Measurements from ENCODE around the gene PTX3.
A peak's percentile ranks its signal among the peaks of the same experiment; 100 is the strongest.

Gene PTX3

DNA sequence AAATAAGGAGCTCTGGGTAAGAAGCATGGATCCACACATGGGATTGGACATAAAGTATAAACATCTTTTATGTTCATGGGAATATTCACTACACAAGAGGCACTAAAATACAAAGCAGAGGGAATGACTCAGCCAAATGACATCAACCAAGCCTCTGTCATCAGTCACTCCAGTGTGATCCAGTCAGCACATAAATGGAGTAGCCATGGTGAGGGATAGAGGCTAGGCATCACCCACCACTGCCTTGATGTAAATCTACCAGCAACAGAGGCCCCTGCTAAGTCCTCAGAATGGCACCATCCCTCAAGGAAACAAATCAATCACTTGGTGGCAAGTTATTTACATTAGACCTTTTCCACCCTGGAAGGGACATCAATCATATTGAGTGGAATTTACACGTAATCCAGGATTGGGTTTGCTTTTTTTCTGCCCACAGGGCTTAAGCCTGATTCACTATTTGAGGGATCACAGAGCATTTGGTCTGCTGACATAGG is 39.3 kb downstream of the PTX3 start:
- DNase-seq (ENCODE audit: low read depth) = peak; percentile 71

- peak; percentile 33 for DNase-seq (ENCODE audit: low read depth)
Measured at GRCh38 chr3:157477441-157477840, 40.8 kb downstream of the PTX3 start.

DNA sequence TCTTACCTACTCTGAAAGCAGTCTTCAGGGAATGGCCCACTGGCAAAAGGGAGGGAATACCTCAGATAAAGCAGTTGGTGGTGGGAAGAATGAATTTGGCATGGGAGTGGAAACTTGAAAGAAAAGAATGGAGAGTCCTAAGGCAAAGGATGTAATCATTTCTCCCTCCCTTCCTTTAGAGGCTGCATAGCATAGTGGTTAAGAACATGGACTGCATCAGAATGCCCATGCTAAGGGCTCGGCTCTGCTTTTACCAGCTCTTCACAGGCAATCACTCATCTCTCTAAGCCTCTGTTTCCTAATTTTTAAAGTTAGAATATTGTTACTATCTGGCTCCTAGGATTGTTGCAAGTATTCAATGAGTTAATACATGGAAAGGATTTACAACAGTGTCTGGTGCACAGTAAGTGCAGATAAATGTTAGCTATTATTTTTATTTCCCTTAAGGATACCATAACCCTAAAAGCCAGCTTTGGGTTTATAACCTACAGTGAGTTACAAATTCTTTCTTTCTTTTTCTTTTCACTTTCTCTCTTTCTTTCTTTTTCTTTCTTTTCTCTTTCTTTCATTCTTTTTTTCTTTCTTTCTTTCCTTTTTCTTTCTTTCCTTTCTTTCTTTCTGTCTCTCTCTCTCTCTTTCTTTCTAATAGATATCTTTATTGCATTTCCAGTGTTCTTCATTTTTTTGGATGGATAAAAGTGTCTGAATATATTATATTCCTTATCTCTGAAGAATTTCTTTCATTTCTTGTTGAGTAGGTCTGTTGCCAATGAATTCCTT is 43.0 kb downstream of the PTX3 start:
- DNase-seq (ENCODE audit: low read depth) = no peak

DNA sequence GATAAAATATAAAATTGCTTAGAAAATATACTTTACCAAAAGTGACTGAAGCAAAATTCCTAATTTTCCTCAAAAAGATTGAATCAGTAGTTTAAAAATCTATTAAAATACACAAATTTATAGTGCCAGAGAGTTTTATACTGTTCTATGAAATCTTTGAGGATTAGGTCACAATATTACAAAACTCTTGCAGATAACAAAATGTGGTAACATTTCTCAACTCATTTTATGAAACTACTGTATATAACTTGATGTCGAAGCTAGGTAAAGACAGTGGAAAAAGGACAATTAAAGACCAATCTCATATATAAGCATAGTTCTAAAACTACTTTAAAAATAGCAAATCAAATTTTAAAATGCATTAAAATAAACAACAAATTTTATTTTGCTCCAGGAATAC is 50.7 kb downstream of the PTX3 start:
- DNase-seq (ENCODE audit: low read depth) = no peak

- peak; percentile 28 for DNase-seq (ENCODE audit: low read depth)
Measured at GRCh38 chr3:157488144-157488543, 51.5 kb downstream of the PTX3 start.

GRCh38 chr3:157491136-157491535 is 54.5 kb downstream of the PTX3 start:
- DNase-seq (ENCODE audit: low read depth) = no peak
